GM23338 (cell line): ENCODE results near the gene HSF5.

ENCODE experiments used
- EZH2 ChIP-seq: fragments of 200-600 bp; sonication (generic); IDR thresholded peaks from one replicate; pipeline ENCODE4 v1.8.0; 2017; ENCODE audit warnings: antibody characterized with exemption, mild to moderate bottlenecking, low read depth; ENCODE audit not compliant: unreplicated experiment
- TF ChIP-seq, protein P1 (sequence below), 2 experiments: fragments of 200-600 bp in 1 of 2; sonication (generic) in 1 of 2; conservative IDR thresholded peaks; 2 replicates each; pipeline versions ENCODE4 v1.5.1 to v1.6.1; 2016 to 2017; ENCODE audit warnings: antibody characterized with exemption in 2 of 2, low read depth in 2 of 2, mild to moderate bottlenecking in 2 of 2, moderate library complexity in 1 of 2
- TF ChIP-seq, protein P2 (sequence below): IDR thresholded peaks from 2 replicates; pipeline ENCODE4 v1.6.1; 2016; ENCODE audit warnings: antibody characterized with exemption

DNA sequence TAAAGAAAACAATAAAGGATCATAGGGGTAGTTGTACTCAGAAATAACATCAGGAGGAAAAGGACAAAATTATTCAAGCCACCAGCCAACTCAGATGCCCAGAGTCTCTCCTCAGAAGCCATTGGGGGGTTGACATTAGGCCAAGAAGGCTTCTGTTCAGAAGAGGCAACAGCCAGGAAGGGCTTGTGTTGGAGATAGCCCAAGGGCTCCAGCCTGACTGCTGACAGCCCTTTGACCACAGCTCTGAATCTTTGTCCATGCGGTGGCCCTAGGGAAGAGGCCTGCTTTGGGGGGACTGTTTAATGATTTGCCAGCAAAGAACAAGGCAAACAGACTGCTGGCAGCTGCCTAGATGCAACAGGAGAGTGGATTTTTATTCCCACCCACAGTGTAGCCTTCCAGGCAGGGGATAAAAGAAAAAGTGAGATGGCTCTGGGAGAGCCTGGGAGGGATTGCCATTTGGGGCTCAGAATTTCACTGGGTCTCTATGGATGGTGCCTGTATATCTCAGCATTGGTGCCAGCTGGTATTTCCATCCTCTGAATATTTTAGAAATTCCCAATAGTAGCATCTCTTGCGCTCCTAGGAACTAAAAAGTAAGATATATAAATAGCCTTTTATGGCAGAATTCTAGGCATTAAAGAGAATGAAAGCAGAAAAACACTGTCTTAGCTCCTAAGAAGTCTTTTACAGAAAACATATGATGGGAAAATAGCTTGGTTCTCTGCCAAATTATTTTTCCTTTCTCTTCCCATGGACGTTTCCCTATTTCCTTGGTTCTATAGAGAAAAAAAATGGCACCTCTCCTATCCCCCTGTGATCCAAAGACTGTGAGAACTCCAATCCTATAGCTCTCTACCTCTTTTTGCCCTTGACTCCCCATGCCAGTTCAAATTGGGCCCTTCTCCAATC, 106.8 kb downstream of the HSF5 start:
- TF ChIP-seq, protein P1, sequence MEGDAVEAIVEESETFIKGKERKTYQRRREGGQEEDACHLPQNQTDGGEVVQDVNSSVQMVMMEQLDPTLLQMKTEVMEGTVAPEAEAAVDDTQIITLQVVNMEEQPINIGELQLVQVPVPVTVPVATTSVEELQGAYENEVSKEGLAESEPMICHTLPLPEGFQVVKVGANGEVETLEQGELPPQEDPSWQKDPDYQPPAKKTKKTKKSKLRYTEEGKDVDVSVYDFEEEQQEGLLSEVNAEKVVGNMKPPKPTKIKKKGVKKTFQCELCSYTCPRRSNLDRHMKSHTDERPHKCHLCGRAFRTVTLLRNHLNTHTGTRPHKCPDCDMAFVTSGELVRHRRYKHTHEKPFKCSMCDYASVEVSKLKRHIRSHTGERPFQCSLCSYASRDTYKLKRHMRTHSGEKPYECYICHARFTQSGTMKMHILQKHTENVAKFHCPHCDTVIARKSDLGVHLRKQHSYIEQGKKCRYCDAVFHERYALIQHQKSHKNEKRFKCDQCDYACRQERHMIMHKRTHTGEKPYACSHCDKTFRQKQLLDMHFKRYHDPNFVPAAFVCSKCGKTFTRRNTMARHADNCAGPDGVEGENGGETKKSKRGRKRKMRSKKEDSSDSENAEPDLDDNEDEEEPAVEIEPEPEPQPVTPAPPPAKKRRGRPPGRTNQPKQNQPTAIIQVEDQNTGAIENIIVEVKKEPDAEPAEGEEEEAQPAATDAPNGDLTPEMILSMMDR (conservative IDR thresholded peaks at IDR 0.05; ENCODE audit: low read depth in 2 of 2) = no peak
- TF ChIP-seq EZH2 = no peak
- TF ChIP-seq, protein P2, sequence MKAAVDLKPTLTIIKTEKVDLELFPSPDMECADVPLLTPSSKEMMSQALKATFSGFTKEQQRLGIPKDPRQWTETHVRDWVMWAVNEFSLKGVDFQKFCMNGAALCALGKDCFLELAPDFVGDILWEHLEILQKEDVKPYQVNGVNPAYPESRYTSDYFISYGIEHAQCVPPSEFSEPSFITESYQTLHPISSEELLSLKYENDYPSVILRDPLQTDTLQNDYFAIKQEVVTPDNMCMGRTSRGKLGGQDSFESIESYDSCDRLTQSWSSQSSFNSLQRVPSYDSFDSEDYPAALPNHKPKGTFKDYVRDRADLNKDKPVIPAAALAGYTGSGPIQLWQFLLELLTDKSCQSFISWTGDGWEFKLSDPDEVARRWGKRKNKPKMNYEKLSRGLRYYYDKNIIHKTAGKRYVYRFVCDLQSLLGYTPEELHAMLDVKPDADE = no peak
